Measurements from ENCODE around the gene SLC4A1AP.

The SLC4A1AP gene

DNA sequence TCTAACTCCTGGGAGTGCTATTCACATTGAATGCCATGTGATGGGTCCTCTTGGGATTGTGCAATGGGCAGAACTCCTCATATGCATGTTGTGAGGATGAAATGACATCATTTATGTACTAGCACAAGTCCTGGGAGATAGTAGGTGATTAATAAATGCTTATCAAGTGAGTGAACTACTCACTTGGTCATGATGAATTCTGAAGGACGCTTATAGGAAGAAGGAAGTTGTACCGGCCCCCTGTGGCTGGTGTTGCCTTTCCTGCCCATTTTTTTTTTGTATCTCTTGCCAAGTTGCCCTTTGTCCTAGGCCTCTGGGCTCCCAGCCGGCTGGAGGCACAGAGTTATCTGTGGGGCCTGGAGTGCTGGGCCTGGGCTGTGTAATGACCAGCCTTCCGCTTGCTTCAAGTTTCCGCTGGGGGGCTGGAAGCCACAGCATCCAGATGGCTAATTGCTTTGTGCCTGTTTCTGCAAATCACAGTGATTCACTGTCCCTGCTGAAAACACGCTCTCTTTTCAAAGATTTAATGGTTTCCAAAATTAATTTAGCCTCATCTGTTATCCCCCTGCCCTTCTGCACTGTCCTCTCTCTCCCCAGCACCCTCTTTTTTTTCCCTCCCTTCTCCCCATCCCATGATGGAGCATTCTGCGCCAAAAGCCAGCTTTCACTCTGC is 74.1 kb downstream of the SLC4A1AP start:
- Mint-ChIP-seq H3K27ac (no peak overlapping the region), H3K4me1 (peaks cover 13% of the 10 kb centered on the region)

DNA sequence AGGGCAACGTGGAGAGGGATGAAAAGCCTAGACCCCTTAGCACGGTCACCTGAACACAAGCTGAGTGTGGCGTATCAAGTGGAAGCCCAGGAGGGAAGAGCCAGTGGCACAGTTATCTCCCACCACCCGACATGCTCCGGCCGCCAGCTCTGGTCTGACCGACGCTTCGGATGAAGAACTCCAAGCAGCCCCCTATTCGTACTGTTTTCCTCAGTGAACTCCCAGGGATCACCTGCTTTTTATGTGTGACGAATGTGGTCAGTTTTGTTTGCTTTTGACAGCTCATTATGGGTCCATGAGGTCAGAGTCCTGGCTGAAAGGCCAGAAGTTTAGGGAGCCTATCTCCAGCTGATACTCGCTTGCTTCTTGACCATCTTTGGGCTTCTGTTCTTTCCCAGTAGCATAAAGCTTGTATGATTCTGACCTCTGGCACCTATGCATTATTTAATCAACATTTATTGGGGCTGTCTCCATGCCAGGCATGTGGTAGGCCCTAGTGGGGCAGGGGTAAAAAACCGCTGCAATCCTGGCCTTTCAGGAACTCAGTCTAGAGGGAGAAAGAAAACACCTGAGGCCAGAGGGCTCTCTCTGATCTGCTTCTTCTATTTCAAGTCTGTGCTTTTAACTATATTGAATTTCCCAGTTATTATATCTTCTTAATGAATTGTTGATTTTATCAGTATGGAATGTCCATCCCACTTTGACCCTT is 74.8 kb downstream of the SLC4A1AP start:
- no peak for DNase-seq
- Mint-ChIP-seq H3K4me3 (no peak overlapping the region), H3K27ac (no peak overlapping the region), H3K36me3 (no peaks in the 10 kb centered on the region), H3K9me3 (no peaks in the 10 kb centered on the region), H3K4me1 (peaks cover 13% of the 10 kb centered on the region), H3K27me3 (peaks cover 8% of the 10 kb centered on the region)
- CTCF ChIA-PET, result no interaction called here

More for the DNA sequence above, 74.1 kb downstream of the SLC4A1AP start:
- CTCF ChIA-PET, result interaction anchor here (0.6 to 3.2 kb wide), 2 partner anchors 14 to 567 kb away, joined by 3 to 12 read pairs; no protein-coding TSS in a partner anchor
- Mint-ChIP-seq H3K4me3 (no peak overlapping the region), H3K27me3 (peaks cover 8% of the 10 kb centered on the region), H3K36me3 (no peaks in the 10 kb centered on the region), H3K9me3 (peaks cover 1% of the 10 kb centered on the region)
- DNase-seq, result no peak

DNA sequence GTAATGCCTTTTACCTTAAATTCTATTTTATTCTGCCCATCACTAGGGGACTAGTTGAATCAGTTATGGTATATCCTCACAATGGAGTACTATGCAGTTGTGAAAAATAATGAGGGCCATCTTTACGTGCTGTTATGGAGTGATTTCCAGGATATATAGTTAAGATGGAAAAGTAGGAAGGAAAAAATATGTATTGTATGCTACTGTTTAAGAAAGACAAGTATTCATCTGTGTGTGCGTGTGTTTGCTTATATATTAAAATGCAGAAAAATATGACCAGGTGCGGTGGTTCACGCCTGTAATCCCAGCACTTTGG is 75.3 kb downstream of the SLC4A1AP start:
- Mint-ChIP-seq H3K27me3 (peaks cover 8% of the 10 kb centered on the region), H3K36me3 (no peaks in the 10 kb centered on the region), H3K4me3 (no peak overlapping the region), H3K4me1 (peaks cover 13% of the 10 kb centered on the region), H3K9me3 (no peaks in the 10 kb centered on the region), H3K27ac (no peak overlapping the region)
- DNase-seq, result no peak
- CTCF ChIA-PET, result no interaction called here

DNA sequence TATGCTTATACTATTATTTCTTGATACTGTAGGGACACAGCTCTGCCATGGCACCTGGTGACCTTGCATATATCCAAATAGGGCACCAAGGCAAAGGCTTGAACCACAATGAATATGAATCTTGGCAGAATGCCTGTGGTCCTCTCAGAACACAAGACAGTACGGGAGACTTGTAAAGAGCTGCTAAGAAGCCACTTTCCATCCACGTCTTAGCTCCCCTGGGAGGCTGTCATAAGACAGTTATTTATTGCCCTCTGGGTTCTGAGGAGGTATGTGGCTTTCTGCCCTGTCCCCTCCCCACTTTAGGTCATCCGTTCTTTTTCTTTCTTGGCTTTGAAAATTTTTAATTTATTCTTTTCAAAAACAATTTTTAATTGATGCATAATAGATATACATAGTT is 78.0 kb downstream of the SLC4A1AP start:
- Mint-ChIP-seq H3K9me3 (no peaks in the 10 kb centered on the region), H3K4me3 (no peak overlapping the region), H3K36me3 (no peaks in the 10 kb centered on the region), H3K27me3 (peaks cover 17% of the 10 kb centered on the region), H3K27ac (no peak overlapping the region), H3K4me1 (no peaks in the 10 kb centered on the region)
- CTCF ChIA-PET, result interaction anchor here (1.0 to 2.7 kb wide), 2 partner anchors 18 to 38 kb away, joined by 3 to 8 read pairs; no protein-coding TSS in a partner anchor
- DNase-seq, result no peak

DNA sequence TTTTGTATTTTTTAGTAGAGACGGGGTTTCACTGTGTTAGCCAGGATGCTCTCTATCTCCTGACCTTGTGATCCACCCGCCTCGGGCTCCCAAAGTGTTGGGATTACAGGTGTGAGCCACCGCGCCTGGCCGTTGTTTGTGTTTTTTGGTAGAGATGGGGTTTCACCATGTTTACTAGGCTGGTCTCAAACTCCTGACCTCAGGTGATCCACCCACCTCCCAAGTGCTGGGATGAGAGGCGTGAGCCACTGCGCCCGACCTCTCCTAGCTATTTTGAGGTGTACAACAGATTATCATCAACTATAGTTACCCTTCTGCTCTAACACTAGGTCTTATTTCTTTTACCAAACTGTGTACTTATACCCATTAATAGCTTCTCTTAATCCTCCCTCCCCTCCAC is 78.9 kb downstream of the SLC4A1AP start:
- H3K27me3 Mint-ChIP-seq, result peaks cover 21% of the 10 kb centered on the region
- H3K9me3 Mint-ChIP-seq, result no peaks in the 10 kb centered on the region
- CTCF ChIA-PET, result interaction anchor here (1.0 to 2.7 kb wide), 2 partner anchors 19 to 39 kb away, joined by 3 to 8 read pairs; no protein-coding TSS in a partner anchor
- no peak overlapping the region for H3K27ac Mint-ChIP-seq
- H3K4me3 Mint-ChIP-seq, result no peak overlapping the region
- no peak for DNase-seq
- H3K4me1 Mint-ChIP-seq, result no peaks in the 10 kb centered on the region
- H3K36me3 Mint-ChIP-seq, result no peaks in the 10 kb centered on the region

Data from activated naive CD4-positive, alpha-beta T cell treated with anti-CD3 and anti-CD28 coated beads, Interleukin-2, amount 10 ng/mL, durations not matched to agents 7 days and 5 days (primary cell).